ENCODE data around the gene GPR158.

Gene GPR158

GRCh38 chr10:25582961-25583360, 408.2 kb downstream of the GPR158 start:
- DNase-seq (ENCODE audit: low spot score), result no peak

- DNase-seq (ENCODE audit: low spot score), result no peak
Observed at GRCh38 chr10:25600651-25601050, 425.9 kb downstream of the GPR158 start.

GRCh38 chr10:25604591-25604990, 429.8 kb downstream of the GPR158 start:
- no peak for DNase-seq (ENCODE audit: low spot score)

GRCh38 chr10:25614652-25615051, 439.9 kb downstream of the GPR158 start:
- no peak for DNase-seq (ENCODE audit: low spot score)

GRCh38 chr10:25615926-25616325, 441.1 kb downstream of the GPR158 start:
- no peak for DNase-seq (ENCODE audit: low spot score)

GRCh38 chr10:25616903-25617592, 442.2 kb downstream of the GPR158 start:
- no peak for DNase-seq (ENCODE audit: low spot score)

GRCh38 chr10:25627606-25628005, 452.8 kb downstream of the GPR158 start:
- no peak for DNase-seq (ENCODE audit: low spot score)

- no peak for DNase-seq (ENCODE audit: low spot score)
Observed at GRCh38 chr10:25629333-25629732, 454.5 kb downstream of the GPR158 start.

GRCh38 chr10:25631471-25631870, 456.7 kb downstream of the GPR158 start:
- DNase-seq (ENCODE audit: low spot score), result no peak

- no peak for DNase-seq (ENCODE audit: low spot score)
Observed at GRCh38 chr10:25632802-25633201, 458.0 kb downstream of the GPR158 start.

- DNase-seq (ENCODE audit: low spot score), result no peak
Observed at GRCh38 chr10:25633542-25633941, 458.7 kb downstream of the GPR158 start.

- no peak for DNase-seq (ENCODE audit: low spot score)
Observed at GRCh38 chr10:25639646-25640045, 464.8 kb downstream of the GPR158 start.

GRCh38 chr10:25641595-25641994, 466.8 kb downstream of the GPR158 start:
- no peak for DNase-seq (ENCODE audit: low spot score)

GRCh38 chr10:25642721-25643120, 467.9 kb downstream of the GPR158 start:
- DNase-seq (ENCODE audit: low spot score), result no peak

- DNase-seq (ENCODE audit: low spot score), result no peak
Observed at GRCh38 chr10:25646371-25646770, 471.6 kb downstream of the GPR158 start.

- no peak for DNase-seq (ENCODE audit: low spot score)
Observed at GRCh38 chr10:25651534-25651933, 476.7 kb downstream of the GPR158 start.

Data from HuH-7.5 (cell line).